Measurements from ENCODE around the gene CASS4. TPM values are rescaled to one million over a fixed set of nuclear protein-coding genes. Genes with fewer than 3 reads are reported as not detected.

CASS4 gene
- total and polyA plus RNA-seq, 9 of the 15 experiments (the other 6 are each of a cell fraction or from before 2014, with no cell fraction given) = 8.1 to 53.8 (median 26.7) TPM

DNA sequence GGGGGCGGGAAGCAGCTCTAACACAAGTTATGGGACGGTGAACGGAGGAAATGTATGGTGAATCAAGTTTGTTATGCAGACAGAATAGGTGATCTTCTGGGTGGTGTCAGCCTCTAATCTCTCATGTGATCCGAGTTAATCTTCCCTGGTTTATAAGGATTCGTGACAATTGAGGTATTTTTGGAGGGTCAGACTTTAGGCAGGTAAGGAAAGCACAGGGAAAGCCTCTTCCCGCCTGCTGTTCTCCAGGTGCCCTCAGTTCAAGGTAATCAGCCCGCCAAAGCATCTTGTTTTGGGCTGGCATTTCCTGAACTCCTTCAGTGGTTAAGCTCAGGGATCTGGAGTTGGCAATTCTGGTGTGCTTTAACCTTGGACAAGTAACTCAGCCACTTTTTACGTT, 18.4 kb upstream of the CASS4 start:
- no peak for FAIRE-seq
- in situ Hi-C loops (cut with MboI) = no loop called here

DNA sequence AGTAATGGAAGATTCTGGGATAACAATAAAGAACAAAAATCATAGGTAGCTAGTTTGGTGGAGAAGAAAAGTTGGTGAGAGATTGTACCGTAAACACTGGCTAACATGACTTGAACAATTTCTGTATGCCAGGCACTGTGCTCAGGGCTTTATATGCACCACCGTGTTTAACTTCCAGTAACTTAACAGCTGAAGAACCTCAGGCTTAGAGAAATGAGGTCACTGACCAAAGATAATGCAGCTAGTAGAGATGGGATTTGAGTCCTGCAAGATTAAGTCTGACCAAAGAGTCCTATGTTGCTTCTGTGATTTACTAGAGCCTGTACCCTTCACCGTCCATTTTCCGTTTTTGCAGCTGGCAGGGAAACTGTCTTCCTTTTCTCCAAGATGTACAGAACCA, 16.9 kb upstream of the CASS4 start:
- no peak overlapping the region for H3K4me2 ChIP-seq (ENCODE audit: insufficient read depth, low read length)
- 94% methylated on average over 4 of the region's 4 CpGs for WGBS (ENCODE audit: insufficient coverage, low coverage, missing lambda C conversion rate)
- H3K9me3 ChIP-seq (replicated peaks; ENCODE audit: control insufficient read depth, insufficient read depth, low read depth, low read length) = no peaks in the 10 kb centered on the region
- H3K9ac ChIP-seq (ENCODE audit: insufficient read depth in 1 of 2, low read depth in 2 of 2, low read length in 2 of 2) = no peak overlapping the region
- H4K20me1 ChIP-seq (replicated peaks; ENCODE audit: control insufficient read depth, insufficient read depth, low read length) = 0 out of 2 replicates have a peak, but pooled peaks cover 5% of the 10 kb centered on the region
- no peak overlapping the region for H3K27ac ChIP-seq (ENCODE audit: extremely low read depth, low read depth, low read length)
- intact Hi-C loops (cut with micrococcal nuclease) = no loop called here
- in situ Hi-C loops (cut with MboI) = no loop called here
- H3K9me1 ChIP-seq (ENCODE audit: control insufficient read depth, insufficient read depth, low read length) = no peaks in the 10 kb centered on the region
- ATAC-seq (no peak), DNase-seq (ENCODE audit: extremely low read depth in 1 of 4, low spot score in 3 of 4) (no peak), FAIRE-seq (no peak)
- ChIA-PET CTCF (ENCODE audit: low intra/inter-chr PET ratio) (no interaction called here), POLR2A (interaction anchor here (1.2 to 3.0 kb wide), 5 partner anchors 11 to 32 kb away, joined by 3 to 23 read pairs (median 4); partner anchors contain the start of gene CASS4)
- BruUV-seq (replicated peaks) = no TSS peak
- H3K79me2 ChIP-seq (ENCODE audit: control insufficient read depth, insufficient read depth, low read length) = peaks cover 86% of the 10 kb centered on the region
- H3K36me3 ChIP-seq (ENCODE audit: control insufficient read depth, insufficient read depth, low read length) = peaks cover 74% of the 10 kb centered on the region
- no peak overlapping the region for H2AFZ ChIP-seq (ENCODE audit: low read depth, low read length)
- no peaks in the 10 kb centered on the region for H3K27me3 ChIP-seq (ENCODE audit: control insufficient read depth in 2 of 2, insufficient read depth in 2 of 2, low read length in 2 of 2)
- H3K4me1 ChIP-seq (replicated peaks in 1 of 2; ENCODE audit: control insufficient read depth in 2 of 2, insufficient read depth in 2 of 2, low read length in 2 of 2) = peaks cover 4 to 5% of the 10 kb centered on the region in 2 experiments; a peak in 3 of 5 replicates
- H3K4me3 ChIP-seq = no peak overlapping the region
- TF ChIP-seq, protein P1, sequence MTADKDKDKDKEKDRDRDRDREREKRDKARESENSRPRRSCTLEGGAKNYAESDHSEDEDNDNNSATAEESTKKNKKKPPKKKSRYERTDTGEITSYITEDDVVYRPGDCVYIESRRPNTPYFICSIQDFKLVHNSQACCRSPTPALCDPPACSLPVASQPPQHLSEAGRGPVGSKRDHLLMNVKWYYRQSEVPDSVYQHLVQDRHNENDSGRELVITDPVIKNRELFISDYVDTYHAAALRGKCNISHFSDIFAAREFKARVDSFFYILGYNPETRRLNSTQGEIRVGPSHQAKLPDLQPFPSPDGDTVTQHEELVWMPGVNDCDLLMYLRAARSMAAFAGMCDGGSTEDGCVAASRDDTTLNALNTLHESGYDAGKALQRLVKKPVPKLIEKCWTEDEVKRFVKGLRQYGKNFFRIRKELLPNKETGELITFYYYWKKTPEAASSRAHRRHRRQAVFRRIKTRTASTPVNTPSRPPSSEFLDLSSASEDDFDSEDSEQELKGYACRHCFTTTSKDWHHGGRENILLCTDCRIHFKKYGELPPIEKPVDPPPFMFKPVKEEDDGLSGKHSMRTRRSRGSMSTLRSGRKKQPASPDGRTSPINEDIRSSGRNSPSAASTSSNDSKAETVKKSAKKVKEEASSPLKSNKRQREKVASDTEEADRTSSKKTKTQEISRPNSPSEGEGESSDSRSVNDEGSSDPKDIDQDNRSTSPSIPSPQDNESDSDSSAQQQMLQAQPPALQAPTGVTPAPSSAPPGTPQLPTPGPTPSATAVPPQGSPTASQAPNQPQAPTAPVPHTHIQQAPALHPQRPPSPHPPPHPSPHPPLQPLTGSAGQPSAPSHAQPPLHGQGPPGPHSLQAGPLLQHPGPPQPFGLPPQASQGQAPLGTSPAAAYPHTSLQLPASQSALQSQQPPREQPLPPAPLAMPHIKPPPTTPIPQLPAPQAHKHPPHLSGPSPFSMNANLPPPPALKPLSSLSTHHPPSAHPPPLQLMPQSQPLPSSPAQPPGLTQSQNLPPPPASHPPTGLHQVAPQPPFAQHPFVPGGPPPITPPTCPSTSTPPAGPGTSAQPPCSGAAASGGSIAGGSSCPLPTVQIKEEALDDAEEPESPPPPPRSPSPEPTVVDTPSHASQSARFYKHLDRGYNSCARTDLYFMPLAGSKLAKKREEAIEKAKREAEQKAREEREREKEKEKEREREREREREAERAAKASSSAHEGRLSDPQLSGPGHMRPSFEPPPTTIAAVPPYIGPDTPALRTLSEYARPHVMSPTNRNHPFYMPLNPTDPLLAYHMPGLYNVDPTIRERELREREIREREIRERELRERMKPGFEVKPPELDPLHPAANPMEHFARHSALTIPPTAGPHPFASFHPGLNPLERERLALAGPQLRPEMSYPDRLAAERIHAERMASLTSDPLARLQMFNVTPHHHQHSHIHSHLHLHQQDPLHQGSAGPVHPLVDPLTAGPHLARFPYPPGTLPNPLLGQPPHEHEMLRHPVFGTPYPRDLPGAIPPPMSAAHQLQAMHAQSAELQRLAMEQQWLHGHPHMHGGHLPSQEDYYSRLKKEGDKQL (CRISPR knock-in tag; IDR thresholded peaks at IDR 0.05; ENCODE audit: borderline replicate concordance) = no peak
- TF ChIP-seq, protein P2, sequence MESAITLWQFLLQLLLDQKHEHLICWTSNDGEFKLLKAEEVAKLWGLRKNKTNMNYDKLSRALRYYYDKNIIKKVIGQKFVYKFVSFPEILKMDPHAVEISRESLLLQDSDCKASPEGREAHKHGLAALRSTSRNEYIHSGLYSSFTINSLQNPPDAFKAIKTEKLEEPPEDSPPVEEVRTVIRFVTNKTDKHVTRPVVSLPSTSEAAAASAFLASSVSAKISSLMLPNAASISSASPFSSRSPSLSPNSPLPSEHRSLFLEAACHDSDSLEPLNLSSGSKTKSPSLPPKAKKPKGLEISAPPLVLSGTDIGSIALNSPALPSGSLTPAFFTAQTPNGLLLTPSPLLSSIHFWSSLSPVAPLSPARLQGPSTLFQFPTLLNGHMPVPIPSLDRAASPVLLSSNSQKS (CRISPR knock-in tag; IDR thresholded peaks at IDR 0.05) = no peak
- TF ChIP-seq POU5F1 (IDR thresholded peaks at IDR 0.05; ENCODE audit: borderline replicate concordance, low read depth, low read length, partially characterized antibody) (no peak), TEAD1 (CRISPR knock-in tag; IDR thresholded peaks at IDR 0.05) (no peak), RAD51 (IDR thresholded peaks at IDR 0.05; ENCODE audit: borderline replicate concordance, low read depth) (no peak), NEUROD1 (IDR thresholded peaks at IDR 0.05; ENCODE audit: borderline replicate concordance, low read depth, low read length, partially characterized antibody) (no peak), CEBPB (tag; IDR thresholded peaks at IDR 0.05) (no peak), HDAC2 (IDR thresholded peaks at IDR 0.05) (no peak)

More for the DNA sequence above, 18.4 kb upstream of the CASS4 start:
- Histone ChIP-seq H3K4me2 (ENCODE audit: insufficient read depth, low read length) (peak overlapping the region; percentile 99), H3K36me3 (ENCODE audit: control insufficient read depth, insufficient read depth, low read length) (peaks cover 74% of the 10 kb centered on the region), H4K20me1 (replicated peaks; ENCODE audit: control insufficient read depth, insufficient read depth, low read length) (no peaks in the 10 kb centered on the region), H3K9me3 (replicated peaks; ENCODE audit: control insufficient read depth, insufficient read depth, low read depth, low read length) (no peaks in the 10 kb centered on the region), H3K79me2 (ENCODE audit: control insufficient read depth, insufficient read depth, low read length) (peaks cover 87% of the 10 kb centered on the region), H2AFZ (ENCODE audit: low read depth, low read length) (no peak overlapping the region), H3K9me1 (ENCODE audit: control insufficient read depth, insufficient read depth, low read length) (peaks cover 3% of the 10 kb centered on the region), H3K4me1 (replicated peaks in 1 of 2; ENCODE audit: control insufficient read depth in 2 of 2, insufficient read depth in 2 of 2, low read length in 2 of 2) (peaks cover 4 to 12% of the 10 kb centered on the region in 2 experiments; a peak in 3 of 5 replicates), H3K4me3 (peak overlapping the region; percentile 92), H3K27ac (ENCODE audit: extremely low read depth, low read depth, low read length) (peak overlapping the region; percentile 99), H3K9ac (ENCODE audit: insufficient read depth in 1 of 2, low read depth in 2 of 2, low read length in 2 of 2) (peak overlapping the region; percentile 80 to 99; a peak in 3 of 4 replicates), H3K27me3 (ENCODE audit: control insufficient read depth in 2 of 2, insufficient read depth in 2 of 2, low read length in 2 of 2) (no peaks in the 10 kb centered on the region)
- DNase-seq (ENCODE audit: extremely low read depth in 1 of 4, low spot score in 3 of 4) = no peak
- intact Hi-C loops (cut with micrococcal nuclease) = no loop called here
- CTCF ChIA-PET (ENCODE audit: low intra/inter-chr PET ratio) = no interaction called here
- no peak for ATAC-seq
- WGBS (ENCODE audit: insufficient coverage, low coverage, missing lambda C conversion rate) = 15% methylated on average over 7 of the region's 8 CpGs
- TF ChIP-seq SMARCB1 (IDR thresholded peaks at IDR 0.05; ENCODE audit: insufficient read length, low read depth) (peak; percentile 62), SRF (CRISPR knock-in tag; IDR thresholded peaks at IDR 0.05) (no peak)
- no TSS peak for BruUV-seq (replicated peaks)
- POLR2A ChIA-PET = interaction anchor here (0.6 to 3.0 kb wide), 3 partner anchors 19 to 956 kb away, joined by 3 to 23 read pairs (median 3); partner anchors contain the start of gene CASS4
